Right hindlimb (tissue), 1 donor: ENCODE data around the gene ZNF345.

Source experiments
- DNase-seq: peaks from one replicate; pipeline ENCODE4 v3.0.0-alpha.2; 2018

Gene ZNF345

DNA sequence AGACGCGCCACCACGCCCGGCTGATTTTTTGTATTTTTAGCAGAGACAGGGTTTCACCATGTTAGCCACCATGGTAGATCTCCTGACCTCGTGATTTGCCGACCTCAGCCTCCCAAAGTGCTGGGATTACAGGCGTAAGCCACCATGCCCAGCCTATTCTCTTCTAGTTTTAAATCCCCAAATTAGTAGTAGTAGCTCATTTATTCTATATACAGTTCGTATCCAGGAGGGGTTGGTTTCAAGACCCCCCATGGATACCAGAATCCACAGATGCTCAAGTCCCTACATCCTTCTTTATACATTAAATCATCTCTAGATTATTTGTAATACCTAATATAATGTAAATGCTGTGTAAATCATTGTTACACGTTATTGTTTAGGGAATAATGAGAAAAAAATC, 67.4 kb downstream of the ZNF345 start:
- DNase-seq: no peak
